Psoas muscle (tissue), 8 donors: ENCODE results near the gene CENPU. TPM values are rescaled to one million over a fixed set of nuclear protein-coding genes. Genes with fewer than 3 reads are reported as not detected.

Experiments used
- ATAC-seq, 4 donors: fragments of 200-7000 bp; cut with Tn5 transposase; one replicate each; pipeline ENCODE4 v1.9.1; 2020; ENCODE audit warnings: moderate library complexity in 3 of 4, mild to moderate bottlenecking in 2 of 4
- DNase-seq, 2 donors: peaks; one replicate each; pipeline ENCODE4 v3.0.0-alpha.2; 2020
- H3K27ac ChIP-seq: fragments of 200-600 bp; one replicate; pipeline ENCODE4 v1.8.0; 2022
- H3K27me3 ChIP-seq, 3 donors: fragments of 200-600 bp in 1 of 3; one replicate each; pipeline versions ENCODE4 v1.6.1 to v1.8.0; 2013 to 2022; ENCODE audit warnings: low read length in 2 of 3, mild to moderate bottlenecking in 2 of 3, moderate library complexity in 1 of 3; ENCODE audit not compliant: insufficient read depth in 3 of 3
- H3K36me3 ChIP-seq, 2 donors: fragments of 200-600 bp in 1 of 2; one replicate each; pipeline versions ENCODE4 v1.6.1 to v1.8.0; 2013 to 2022; ENCODE audit warnings: low read depth in 1 of 2, mild to moderate bottlenecking in 1 of 2, moderate library complexity in 1 of 2; ENCODE audit not compliant: insufficient read depth in 1 of 2
- H3K4me1 ChIP-seq: fragments of 200-600 bp; one replicate; pipeline ENCODE4 v1.8.0; 2022
- H3K4me3 ChIP-seq: fragments of 200-600 bp; one replicate; pipeline ENCODE4 v1.8.0; 2022; ENCODE audit warnings: mild to moderate bottlenecking
- H3K9me3 ChIP-seq: fragments of 200-600 bp; one replicate; pipeline ENCODE4 v1.8.0; 2022
- WGBS, 3 donors: extraction: QIAGEN DNeasy Blood & Tissue Kit; methylation state at CpG; one replicate each; pipeline versions ENCODE4 v1.1.6 to v1.1.7; 2013; 5-methylcytosine and 5-hydroxymethylcytosine counted together
- intact Hi-C, 2 donors: fragments of 100-400 bp; cut with DNase I; formaldehyde crosslinking; loops; one replicate each; pipeline versions ENCODE4 v1.11.0 to v1.14.2; 2022
- polyA plus RNA-seq, 3 donors: library from polyadenylated mRNA; stranded (reverse); fragments of 200-250 nt; gene quantifications; one replicate each; pipeline ENCODE4 v1.2.3, GENCODE V29; 2013
- total RNA-seq, 4 donors: library from RNA; stranded (reverse); fragmentation: NEBNext Ultra II Directional in 2 of 4; extraction: Animal tissue kit (Norgen Biotek cat#: 25700) in 2 of 4; gene quantifications; one replicate each; pipeline versions ENCODE4 v1.2.1 to v1.2.4, GENCODE V29; 2021 to 2023
- TF ChIP-seq, protein P1 (sequence below): fragments of 200-600 bp; IDR thresholded peaks from one replicate; pipeline ENCODE4 v1.8.0; 2022; ENCODE audit warnings: antibody characterized with exemption
- donor health status: healthy with polysubstance abuse.
- donor health status: DM: no; HTN: no; CAD: no; lungs with moderate emphysema.
- donor health status: Bipolar disorder and iron deficiency.
- donor health status: healthy.
- donor health status: DM: yes; HTN: yes; CAD: no.
- donor health status: DM: no; HTN: no; CAD: no.
- donor health status: DM: no; HTN: no; CAD: no.
- donor health status: DM: yes; HTN: yes; CAD: no.

The CENPU gene
- total and polyA plus RNA-seq, 7 donors, result 0.63 to 2.0 (median 1.1) TPM

DNA sequence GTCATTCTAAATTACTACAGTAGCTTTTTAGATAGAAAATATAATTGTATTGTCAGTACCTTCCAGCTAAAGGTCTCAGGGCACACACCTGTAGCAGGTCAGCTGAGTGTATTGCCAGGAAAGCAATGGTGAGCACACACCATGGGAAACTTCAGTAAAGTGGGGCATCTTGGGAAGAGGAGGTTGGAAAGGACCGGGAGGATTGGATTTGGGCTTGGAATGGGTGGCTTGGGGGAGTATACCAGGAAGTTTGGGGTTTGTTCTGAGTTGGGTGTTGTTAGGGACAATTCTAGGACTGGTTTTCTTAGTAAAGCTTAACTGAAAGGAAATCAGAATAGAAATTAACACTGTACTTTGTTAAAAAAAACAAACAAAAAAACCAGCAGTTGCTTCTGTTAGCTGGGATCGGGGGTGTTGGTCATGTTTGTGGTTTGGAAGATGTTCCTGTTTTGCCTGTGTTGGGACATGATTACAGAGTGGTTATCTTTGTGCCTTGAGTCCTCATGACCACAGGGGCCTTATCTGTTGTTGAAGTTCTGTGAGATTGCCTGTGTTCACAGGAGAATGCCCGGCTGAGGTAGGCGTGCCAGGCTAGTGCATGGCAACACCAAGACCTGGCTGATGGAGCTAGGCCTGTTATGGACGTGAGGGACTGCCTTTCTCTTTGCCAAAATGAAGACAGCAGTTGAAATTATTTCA is 49.3 kb downstream of the CENPU start:
- no peaks in the 10 kb centered on the region for H3K27me3 ChIP-seq
- DNase-seq (no peak), ATAC-seq (no peak)
- TF ChIP-seq, protein P1, sequence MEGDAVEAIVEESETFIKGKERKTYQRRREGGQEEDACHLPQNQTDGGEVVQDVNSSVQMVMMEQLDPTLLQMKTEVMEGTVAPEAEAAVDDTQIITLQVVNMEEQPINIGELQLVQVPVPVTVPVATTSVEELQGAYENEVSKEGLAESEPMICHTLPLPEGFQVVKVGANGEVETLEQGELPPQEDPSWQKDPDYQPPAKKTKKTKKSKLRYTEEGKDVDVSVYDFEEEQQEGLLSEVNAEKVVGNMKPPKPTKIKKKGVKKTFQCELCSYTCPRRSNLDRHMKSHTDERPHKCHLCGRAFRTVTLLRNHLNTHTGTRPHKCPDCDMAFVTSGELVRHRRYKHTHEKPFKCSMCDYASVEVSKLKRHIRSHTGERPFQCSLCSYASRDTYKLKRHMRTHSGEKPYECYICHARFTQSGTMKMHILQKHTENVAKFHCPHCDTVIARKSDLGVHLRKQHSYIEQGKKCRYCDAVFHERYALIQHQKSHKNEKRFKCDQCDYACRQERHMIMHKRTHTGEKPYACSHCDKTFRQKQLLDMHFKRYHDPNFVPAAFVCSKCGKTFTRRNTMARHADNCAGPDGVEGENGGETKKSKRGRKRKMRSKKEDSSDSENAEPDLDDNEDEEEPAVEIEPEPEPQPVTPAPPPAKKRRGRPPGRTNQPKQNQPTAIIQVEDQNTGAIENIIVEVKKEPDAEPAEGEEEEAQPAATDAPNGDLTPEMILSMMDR, result no peak
- H3K27ac ChIP-seq, result no peak overlapping the region
- H3K4me3 ChIP-seq, result no peak overlapping the region
- intact Hi-C loops, result no loop called here
- H3K9me3 ChIP-seq, result no peaks in the 10 kb centered on the region
- WGBS, 3 donors, result 86 to 92% (median 88%) methylated on average over 5 of the region's 5 CpGs
- no peaks in the 10 kb centered on the region for H3K4me1 ChIP-seq
- H3K36me3 ChIP-seq, result peaks cover 0 to 34% of the 10 kb centered on the region in 2 donors

DNA sequence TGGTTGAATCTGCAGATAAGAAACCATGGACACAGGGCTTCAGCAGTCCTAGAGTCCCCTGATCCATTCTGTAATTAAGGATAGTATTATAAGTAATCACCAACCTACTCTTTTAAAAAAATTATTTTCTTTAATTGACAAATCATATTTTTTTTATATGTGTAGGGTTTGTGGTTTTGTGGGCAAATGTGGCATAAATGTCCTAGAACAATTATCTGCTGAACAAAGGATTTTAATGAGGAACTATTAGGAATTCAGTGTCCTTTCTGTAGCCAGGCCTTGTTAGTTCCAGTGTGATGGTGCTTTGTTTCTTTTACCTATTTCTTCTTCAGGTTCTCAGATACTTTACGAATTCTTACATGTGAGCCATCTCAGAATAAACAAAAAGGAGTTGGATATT is 52.0 kb downstream of the CENPU start:
- WGBS, 3 donors, result 97 to 100% (median 100%) methylated on average over 1 of the region's 1 CpG
- no peak overlapping the region for H3K4me3 ChIP-seq
- intact Hi-C loops, result no loop called here
- no peaks in the 10 kb centered on the region for H3K27me3 ChIP-seq
- peaks cover 0 to 39% of the 10 kb centered on the region in 2 donors for H3K36me3 ChIP-seq
- TF ChIP-seq, protein P1, result no peak
- no peak overlapping the region for H3K27ac ChIP-seq
- H3K9me3 ChIP-seq, result no peaks in the 10 kb centered on the region
- no peak for ATAC-seq
- no peaks in the 10 kb centered on the region for H3K4me1 ChIP-seq
- no peak for DNase-seq

DNA sequence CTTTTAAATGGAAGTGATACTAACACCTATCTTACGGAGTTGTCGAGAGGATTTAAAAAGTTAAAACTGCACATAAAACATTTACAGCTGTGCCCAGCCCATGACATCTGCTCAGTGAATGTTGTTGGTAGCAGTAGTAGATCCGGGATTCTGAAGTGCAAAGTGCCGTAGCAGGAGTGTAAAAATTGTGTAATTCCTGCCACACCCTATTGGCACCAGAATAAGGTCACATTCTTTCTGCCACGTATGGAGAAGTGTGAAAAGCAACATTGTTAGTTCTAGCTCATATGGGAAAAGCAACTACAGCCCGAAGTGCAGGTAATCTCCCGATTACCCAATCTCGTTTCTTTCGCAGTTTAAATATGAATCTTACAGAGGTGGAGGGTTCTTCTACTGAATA is 53.2 kb downstream of the CENPU start:
- TF ChIP-seq, protein P1, result no peak
- Histone ChIP-seq H3K27ac (no peak overlapping the region), H3K27me3 (no peaks in the 10 kb centered on the region), H3K4me1 (no peaks in the 10 kb centered on the region), H3K36me3 (peaks cover 0 to 29% of the 10 kb centered on the region in 2 donors), H3K4me3 (no peak overlapping the region), H3K9me3 (no peaks in the 10 kb centered on the region)
- WGBS, 3 donors, result 58 to 78% (median 65%) methylated on average over 9 of the region's 9 CpGs
- no peak for ATAC-seq
- no peak for DNase-seq
- intact Hi-C loops, result no loop called here

DNA sequence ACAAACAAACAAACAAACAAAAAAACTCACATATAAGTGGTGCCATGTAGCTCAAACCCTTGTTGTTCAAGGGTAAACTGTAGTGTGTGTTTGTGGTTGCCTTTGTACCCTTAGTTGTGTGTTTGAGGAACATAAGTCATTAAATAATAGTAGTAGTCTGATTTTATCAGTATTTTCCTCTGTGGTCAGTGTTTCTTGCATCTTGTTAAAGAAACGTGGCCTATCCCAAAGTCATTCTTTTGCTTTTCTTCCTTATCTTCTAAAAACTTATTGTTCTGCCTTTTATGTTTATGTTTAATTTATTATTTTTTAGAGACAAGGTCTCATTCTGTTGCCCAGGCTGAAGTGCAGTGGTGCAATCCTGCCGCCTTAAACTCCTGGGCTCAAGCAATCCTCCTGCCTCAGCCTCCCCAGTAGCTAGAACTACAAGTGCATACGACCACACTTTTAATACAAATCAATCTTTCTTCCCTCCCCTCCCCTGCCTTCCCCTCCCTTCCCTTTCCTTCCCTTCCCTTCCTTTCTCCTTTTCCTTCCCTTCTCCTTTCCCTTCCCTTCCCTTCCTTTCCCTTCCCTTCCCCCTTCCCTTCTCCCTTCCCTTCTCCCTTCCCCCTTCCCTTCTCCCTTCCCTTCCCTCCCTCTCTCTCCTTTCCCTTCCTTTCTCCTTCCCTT is 57.9 kb downstream of the CENPU start:
- Histone ChIP-seq H3K9me3 (no peaks in the 10 kb centered on the region), H3K36me3 (peaks cover 0 to 46% of the 10 kb centered on the region in 2 donors), H3K27ac (no peak overlapping the region), H3K4me3 (no peak overlapping the region), H3K4me1 (no peaks in the 10 kb centered on the region), H3K27me3 (no peaks in the 10 kb centered on the region)
- DNase-seq (no peak), ATAC-seq (no peak)
- TF ChIP-seq, protein P1, result no peak
- intact Hi-C loops, result no loop called here
- 93 to 94% (median 94%) methylated on average over 3 of the region's 3 CpGs for WGBS, 3 donors
